HG03095 (cell line): Measurements from ENCODE around the gene SOX6.

Experiments
- ATAC-seq: cut with Tn5 transposase; IDR thresholded peaks from one replicate; pipeline ENCODE4 v1.9.1; 2021; ENCODE audit warnings: moderate library complexity; ENCODE audit not compliant: unreplicated experiment

The SOX6 gene

DNA sequence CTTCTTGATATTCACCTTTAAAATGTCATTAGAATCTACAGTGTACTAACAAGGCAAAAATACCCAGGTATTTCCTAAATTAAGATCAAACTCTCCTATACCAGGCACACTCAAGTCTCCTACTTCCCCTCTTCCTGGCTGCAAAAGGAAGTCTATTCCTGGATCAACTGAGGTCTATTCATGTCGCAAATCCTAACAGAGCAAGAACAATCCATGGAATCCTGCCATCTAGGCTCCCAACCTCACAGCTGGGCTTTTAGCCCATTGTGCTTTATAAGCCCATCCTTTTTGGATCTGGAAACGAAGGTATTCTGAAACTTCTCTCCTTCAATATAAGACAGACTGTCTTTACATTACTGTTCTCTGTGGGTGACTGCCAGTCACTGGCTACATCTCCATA, 161.8 kb downstream of the SOX6 start:
- ATAC-seq, result no peak

DNA sequence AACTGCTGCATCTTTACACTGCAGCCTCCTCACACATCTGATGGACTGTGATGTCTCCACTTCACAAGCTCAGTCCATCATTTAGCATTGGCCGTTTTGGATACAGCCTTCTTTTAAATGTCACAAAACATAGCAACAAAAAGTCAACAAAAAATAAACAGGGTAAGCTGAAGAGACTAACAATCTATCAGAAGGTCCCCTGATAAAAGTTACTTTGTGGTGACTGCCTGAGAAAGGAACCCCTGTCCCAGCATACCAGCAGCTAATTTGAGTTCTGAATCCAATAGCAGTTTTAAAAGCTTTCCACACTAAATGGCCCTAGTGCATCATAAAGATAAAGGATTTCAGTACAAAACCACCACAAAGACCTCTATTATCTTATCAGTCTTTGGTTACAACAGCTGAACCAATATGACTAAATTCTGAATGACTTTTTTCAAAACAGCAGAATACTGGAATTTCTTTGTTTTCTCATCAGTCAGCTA, 162.4 kb downstream of the SOX6 start:
- ATAC-seq, result no peak

DNA sequence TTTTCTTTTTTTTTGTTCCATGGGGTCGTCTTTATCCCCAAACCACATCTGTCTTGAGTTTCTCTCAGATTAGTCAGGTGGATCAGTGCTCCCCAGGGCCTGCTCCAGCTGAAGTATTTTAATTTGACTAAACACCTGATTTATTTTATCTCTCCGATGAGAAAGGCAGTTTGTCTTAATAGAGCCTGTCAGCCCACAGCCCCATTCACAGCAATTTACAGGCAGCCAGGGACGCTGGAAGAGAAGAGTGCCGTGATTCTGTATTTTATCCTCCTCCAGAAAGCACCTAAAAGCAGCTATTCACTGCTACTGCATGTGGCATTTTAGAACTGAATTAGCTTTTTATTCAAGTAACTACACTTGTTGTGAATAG, 164.5 kb downstream of the SOX6 start:
- no peak for ATAC-seq

DNA sequence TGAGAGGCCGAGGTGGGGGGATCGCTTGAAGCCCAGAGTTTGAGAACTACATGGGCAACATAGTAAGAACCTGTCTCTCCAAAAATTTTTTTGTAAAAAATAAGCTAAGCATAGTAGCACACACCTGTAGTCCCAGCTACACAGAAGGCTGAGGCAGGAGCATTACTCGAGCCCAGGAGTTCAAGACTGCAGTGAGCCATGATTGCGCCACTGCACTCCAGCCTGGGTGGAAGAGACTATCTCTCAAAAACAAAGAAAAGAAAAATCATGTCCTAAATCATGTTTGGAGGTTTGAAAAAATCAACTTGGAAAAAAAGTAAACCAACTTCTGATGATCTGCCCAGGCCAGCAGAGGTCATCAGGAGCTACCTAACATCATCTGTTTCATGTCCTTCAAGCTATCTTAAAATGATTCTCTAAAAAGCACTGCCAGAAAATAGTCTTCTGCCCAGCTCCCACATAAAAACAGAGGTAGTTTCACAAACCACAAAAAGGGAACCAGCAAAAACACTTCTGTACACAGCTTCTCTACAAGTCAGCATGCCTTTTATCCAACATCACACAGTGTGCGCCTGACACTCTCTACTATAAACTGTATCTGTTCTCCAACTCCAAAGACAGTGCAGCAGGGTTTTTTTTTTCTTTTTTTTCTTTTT, 165.0 kb downstream of the SOX6 start:
- ATAC-seq, result no peak

DNA sequence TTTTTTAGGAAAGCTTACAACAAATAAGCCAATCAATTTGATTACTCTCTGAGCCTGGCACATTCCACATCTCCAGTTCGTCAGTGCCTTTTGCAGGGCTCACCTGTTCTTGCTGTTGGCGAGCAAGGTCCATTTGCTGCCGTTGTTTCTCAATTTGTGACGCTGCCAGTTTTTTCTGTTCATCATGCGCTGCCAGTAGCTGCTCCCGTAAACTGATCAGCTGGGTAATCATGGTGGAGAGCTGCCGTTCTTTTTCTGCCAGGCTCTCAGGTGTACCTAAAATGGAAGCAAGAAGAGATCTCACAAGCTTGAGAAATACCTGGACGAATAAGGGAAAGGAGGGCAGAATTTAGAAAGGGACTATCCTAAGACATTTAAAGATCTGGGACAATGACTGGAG, 169.7 kb downstream of the SOX6 start:
- ATAC-seq, result no peak

DNA sequence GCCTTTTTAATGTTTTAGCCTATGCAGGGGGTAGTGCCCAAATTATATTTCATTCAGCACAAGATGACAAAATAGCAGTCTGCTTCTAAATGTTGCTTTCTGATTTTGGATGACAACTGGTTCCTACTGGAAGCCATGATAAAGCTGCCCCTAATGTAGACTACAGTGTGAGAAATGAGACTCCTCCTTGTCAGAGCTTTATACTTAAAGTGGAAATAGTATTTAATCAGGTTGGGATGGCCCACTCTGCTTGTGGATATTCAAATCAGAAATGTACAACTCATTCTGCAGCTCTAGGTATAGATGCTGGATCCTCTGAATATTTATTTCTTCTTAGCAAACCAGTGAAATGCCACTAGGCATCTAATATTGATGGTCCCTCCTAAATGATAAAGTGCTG, 171.3 kb downstream of the SOX6 start:
- ATAC-seq, result no peak

DNA sequence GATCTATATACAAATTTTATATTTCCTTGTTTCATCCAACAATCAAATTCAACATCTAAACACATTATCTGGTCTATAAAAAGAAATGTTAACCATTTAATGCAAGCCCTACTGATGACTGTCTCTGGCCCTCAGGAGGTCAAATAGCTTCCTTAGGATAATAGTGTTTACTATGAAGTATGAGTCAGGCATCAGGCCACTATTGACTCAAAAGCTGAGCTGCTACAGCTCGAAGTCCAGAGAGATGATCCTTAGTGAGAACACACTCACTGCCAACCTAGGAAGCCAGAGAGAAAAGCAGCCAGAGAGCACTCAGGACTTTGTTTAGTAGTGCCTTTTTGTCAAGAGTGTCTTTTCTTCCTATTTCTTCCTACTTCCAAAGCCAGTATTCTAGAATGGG, 171.8 kb downstream of the SOX6 start:
- ATAC-seq, result no peak

DNA sequence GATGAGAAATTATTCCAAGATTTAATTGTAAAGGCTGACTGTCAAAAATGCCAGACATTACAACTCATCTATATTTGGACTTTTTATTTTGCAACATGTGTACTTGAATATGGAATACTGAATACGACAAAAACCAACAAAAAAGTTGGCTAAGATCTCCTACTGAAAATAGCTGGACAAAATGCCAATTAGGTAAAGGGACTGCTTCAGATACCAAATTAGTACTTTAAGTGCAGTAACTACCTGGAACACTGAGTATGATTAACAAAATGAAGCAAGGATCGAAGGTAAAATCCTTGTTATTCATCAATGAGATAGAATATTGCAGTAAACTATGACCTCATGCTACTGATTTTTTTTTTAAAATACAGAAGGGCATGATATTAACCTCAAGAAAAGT, 173.8 kb downstream of the SOX6 start:
- ATAC-seq, result no peak

DNA sequence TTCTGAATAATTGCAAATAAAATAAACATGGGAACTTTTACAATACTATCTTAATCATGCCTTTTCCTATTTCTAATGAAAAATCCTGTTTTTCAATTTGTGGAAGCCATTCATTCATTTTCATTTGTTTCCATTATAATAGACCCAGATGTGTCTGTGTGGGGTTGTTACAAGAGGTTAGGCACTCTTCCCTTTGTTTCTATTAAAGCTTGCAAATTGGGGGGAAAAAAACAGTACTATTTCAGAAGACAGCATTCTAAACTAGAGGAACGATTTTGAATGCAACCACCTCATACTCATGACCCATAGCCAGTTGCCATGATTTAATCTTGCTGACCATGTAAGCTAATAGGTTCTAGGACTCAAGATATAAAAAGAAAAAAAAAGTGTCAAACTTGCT, 175.5 kb downstream of the SOX6 start:
- no peak for ATAC-seq

DNA sequence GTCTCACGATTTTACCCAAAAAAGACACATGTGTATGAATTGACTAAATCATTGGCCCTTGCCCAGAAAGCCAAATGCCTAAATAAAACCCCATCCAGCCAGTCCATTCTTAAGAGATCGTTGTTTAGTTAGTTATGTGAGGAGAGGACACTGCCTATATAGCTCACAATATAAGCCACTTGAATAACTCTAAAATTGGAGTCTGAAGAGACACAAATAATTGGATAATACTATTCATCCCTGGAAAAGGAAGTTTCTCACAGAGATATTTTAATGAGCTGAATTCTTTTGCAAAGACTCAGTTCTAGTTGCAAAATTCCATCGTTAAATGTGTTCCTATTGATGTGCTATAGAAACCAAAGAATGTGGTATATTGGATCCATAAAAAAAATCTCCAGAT, 176.7 kb downstream of the SOX6 start:
- ATAC-seq, result no peak

DNA sequence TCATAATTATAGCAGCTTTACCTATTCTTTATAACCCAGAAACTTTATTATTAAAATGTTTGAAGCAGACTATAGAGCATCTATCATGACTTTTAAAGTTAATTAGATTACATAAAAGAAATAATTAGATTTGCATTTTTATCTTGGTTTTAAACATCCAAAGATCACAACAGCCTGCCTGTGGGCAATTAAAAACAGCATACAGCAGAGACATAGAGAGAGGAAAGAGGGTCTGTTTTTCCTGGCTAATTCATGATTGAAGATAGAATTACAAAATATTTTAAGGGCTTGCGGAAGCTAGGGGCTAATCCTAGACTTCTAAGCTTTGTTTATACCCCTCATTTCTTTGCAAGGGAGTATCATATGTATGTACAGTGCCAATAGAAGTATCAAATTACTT, 178.1 kb downstream of the SOX6 start:
- ATAC-seq, result no peak

DNA sequence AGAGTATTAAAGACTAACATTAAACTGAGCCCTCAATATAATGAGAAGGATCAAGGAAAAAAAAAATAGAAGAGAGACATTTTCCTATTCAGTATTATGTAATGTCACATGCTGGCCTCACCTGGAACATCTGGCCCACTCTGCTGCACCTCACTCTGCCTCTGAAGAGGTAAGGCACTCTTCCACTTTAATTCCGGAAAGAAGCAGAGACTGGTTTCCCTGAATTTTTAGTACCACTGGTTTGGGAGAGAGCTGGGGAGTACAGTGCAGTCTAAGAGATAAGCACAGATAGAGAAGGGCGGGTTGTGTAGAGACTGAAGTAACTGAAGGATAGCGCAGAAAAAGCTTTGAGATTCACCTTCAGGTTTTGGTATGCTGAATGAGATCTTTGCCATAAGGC, 178.7 kb downstream of the SOX6 start:
- ATAC-seq, result no peak

DNA sequence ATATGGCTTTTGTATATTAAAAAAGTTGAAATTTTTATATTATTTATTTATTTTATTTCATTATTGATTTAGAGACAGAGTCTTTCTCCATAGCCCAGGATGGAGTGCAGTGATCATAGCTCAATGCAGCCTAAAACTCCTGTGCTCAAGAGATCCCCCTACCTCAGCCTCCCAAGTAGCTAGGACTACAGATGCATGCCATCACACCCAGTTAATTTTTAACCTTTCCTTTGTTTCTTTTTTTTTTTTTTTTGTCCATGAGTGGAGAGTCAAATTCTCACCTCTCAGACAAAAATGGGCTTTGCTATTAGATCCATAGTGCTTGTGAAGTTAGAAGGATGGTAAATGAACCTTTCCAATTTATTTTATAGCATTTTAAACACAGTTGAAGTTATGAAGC, 182.5 kb downstream of the SOX6 start:
- ATAC-seq, result no peak

DNA sequence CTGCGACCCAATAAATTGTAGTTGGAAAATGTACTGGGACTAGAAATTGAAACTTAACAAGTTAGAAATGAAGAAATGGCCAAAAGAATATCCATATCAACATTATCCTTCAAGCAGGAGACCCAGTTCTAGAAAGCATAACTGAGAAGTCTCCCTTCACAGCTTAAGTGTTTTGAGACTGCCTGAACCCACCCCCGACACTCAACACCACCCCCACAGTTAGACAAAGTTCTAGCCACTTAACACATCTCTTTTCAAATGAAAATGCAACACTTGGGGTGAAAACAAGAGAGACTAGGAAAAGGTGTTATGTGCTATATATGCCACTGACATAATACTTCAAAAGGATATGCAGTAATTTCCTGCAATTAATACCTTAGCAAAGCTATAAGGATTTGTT, 184.5 kb downstream of the SOX6 start:
- ATAC-seq, result no peak

DNA sequence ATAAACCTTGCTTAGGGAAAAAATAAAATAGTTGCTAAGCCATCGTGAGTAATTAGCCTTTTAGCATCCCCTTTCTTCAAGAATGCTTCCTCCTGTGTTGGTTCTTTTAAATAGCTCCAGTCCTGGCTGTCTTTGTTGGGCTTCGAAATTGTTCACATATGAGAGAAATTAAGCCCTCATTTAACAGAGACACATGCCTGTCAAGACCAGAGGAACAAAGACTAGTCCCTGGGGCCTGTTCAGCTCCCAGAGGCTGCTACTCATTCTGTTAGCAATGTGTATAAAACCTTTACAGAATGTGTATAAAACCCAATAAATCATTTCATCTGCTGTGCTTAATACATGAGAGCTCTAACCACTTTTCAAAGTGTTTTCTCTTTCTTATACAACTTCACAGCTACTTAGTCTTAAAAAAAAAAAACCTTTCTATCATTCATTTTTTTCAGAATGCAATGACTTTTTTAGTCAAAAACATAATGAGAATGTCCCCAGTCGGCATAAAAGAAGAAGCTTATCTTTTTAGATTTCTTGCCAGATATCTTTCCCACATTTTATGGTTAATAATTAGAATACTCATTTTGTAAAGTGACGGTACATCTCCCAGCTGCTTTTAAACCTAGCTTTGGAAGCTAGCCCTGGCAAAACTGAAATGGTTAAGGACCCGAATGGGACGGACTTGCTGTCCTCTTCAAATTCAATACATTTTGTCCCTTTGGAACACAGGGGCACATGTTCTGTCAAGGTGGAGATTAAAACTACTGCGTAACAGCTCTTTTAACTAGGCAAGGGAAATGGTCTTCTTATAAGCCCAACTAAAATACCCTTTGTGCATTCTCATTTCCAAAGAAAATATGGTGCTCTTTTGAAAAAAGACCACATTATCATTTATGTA, 186.1 kb downstream of the SOX6 start:
- ATAC-seq, result no peak

DNA sequence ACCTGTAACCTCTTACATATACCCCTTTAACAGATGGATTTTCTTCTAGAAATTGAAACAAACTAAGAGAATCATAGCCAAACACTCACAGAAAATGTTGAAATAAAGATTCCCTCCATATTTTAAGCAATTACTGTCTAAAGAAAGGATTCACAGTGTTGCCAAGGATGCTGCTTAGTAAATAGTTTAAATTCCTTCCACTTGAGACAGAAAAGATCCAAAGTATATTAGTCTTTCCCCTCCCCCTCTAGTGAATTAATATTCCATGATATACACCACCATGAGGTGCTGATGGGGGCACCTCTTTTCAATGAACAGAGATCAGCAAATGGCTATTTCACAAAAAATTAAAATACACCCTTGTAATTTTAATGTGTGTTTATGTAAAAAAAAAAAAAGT, 186.8 kb downstream of the SOX6 start:
- no peak for ATAC-seq

DNA sequence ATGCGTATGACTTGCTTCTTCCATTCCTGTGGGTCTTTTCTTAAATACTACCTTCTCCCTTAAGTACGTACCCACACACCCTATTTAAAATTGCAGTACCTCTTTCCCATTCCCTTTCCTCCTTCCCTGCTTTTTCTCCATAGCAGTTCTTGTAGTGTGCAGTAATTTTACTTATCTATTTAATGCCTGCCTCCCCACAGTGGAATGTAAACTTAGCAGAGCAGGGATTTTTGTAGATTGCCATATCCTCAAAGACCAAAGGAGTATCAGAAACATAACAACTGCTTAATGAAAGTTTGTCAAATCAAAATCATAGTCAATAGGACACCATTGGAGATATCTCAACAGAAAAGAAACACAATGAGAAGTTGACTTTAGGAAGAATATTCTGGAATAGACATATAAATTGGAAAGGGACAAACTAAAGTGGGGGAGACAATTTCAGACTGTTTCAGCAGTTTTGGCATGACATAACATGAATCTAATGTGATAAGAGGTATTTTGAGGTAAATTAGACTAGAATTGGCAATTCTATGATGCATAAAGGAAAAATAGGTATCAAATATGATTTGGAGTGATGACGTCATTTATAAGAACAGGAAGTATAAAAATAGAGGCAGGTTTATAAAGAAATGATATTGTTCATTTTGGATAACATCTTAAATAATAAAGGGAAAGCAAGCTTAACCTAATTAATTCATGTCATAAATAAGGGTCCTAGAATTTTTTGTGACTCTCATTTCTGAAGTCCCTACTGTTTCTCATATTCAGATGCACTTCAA, 188.4 kb downstream of the SOX6 start:
- ATAC-seq, result no peak

DNA sequence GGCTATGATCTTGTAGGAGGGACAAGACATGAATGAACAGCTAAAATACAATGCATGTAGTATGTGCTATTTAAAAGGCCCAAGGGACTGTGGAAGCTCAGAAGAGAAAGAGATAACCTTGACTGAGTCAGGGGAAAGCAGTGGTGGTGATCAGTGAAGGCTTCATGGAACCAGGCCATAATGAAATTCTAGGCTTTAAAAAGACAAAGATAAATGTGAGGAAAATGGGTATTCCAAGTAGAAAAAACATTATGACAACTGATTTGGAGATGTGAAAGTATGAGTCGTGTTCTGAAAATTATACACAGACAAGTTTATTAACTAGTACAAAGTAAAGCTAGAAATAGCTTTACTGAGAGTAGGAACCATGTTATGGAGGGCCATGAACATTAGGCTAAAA, 189.8 kb downstream of the SOX6 start:
- ATAC-seq, result no peak

DNA sequence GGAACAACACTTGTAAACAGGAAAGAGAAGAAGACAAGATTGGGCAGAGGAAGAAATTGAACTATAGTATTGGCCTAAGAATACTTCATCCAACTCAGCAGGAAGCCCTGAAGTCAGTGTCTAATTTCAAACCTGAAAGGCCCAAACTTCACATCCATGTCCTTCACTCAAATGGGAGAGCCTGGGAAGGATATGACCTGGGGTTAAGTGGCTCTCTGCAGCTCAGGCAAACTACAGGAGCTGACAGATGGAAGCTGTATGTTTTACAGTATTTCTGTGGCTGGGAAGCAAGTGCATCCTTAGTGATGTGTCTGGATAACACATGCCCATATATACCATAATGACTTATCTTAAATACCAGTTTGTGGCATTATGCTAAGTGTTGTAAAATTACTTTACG, 196.2 kb downstream of the SOX6 start:
- ATAC-seq, result no peak

DNA sequence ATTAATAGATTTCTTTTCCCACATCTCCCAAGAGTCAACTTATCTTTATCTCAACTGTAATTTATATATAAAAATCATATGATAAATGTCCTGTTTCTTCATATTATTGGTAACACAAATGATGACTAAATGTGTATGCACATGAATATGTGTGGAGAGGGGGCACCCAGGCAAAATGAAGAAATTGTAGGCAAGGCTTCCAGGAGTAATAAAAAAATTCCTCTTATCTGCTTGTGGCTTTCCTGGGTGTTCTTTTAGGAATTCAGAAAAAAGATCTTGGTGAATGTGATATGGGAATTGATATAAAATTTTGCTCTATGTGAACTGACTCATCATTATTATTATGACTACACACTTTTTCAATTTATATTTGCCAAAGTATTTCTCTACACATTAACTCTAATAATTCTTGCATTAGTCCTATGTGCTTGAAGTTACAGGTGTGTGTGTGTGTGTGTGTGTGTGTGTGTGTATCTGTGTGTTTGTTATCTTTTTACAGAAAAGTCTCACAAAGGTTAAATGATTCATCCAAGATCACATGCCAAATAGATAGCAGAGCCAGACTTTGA, 197.8 kb downstream of the SOX6 start:
- ATAC-seq, result no peak

DNA sequence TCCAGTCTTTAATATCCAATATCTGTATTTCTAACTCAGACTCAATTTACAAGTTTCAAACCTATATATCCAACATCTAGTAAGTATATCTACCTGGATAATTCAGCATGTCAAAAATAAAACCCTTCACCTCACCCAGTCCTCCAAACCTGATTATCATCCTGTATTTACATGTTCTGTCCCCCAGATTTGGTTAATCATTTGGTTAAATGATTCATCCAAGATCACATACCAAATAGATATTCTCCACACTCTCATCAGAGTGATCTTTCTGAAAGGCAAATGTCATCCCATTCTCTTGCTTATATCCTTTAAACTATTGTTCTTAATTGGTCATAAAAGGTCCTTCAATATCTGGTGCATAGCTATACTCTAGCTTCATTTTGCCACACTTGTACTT, 199.0 kb downstream of the SOX6 start:
- no peak for ATAC-seq
